ENCODE results near the gene NOTCH1. TPM values are rescaled to one million over a fixed set of nuclear protein-coding genes. Genes with fewer than 3 reads are reported as not detected.

Gene NOTCH1
- total RNA-seq, 1 experiment from 2014 or later = 37.2 TPM

- CTCF ChIA-PET = no interaction called here
- Histone ChIP-seq H3K27me3 (replicated peaks; ENCODE audit: insufficient read depth, low read depth, low read length, poor library complexity) (no peaks in the 10 kb centered on the region), H3K9me3 (ENCODE audit: low read depth, low read length, poor library complexity, severe bottlenecking) (no peaks in the 10 kb centered on the region), H3K4me1 (ENCODE audit: insufficient read depth, low read length, poor library complexity, severe bottlenecking) (peaks cover 9% of the 10 kb centered on the region), H3K27ac (ENCODE audit: low read depth, low read length, poor library complexity, severe bottlenecking) (no peak overlapping the region), H3K4me3 (ENCODE audit: low read depth, low read length, poor library complexity, severe bottlenecking) (no peak overlapping the region), H3K36me3 (ENCODE audit: insufficient read depth, low read length, poor library complexity, severe bottlenecking) (peaks cover 35% of the 10 kb centered on the region)
- POLR2A ChIA-PET (ENCODE audit: low non-redundant PET) = no interaction called here
- DNase-seq (ENCODE audit: low spot score) = no peak
- BruUV-seq (replicated peaks) = no TSS peak
- TF ChIP-seq CTCF (conservative IDR thresholded peaks at IDR 0.05; ENCODE audit: low read depth, low read length) = no peak
- no peak for TF ChIP-seq EZH2 (IDR thresholded peaks at IDR 0.05; ENCODE audit: borderline replicate concordance, low read depth, low read length, poor library complexity, severe bottlenecking)
- intact Hi-C loops (cut with micrococcal nuclease; ENCODE audit: unreplicated experiment) = no loop called here
Measured at GRCh38 chr9:136516191-136516654, 29.6 kb downstream of the NOTCH1 start.

- peaks cover 36% of the 10 kb centered on the region for H3K36me3 ChIP-seq (ENCODE audit: insufficient read depth, low read length, poor library complexity, severe bottlenecking)
- H3K4me3 ChIP-seq (ENCODE audit: low read depth, low read length, poor library complexity, severe bottlenecking) = no peak overlapping the region
- POLR2A ChIA-PET (ENCODE audit: low non-redundant PET) = no interaction called here
- H3K4me1 ChIP-seq (ENCODE audit: insufficient read depth, low read length, poor library complexity, severe bottlenecking) = peaks cover 7% of the 10 kb centered on the region
- no peak overlapping the region for H3K27ac ChIP-seq (ENCODE audit: low read depth, low read length, poor library complexity, severe bottlenecking)
- intact Hi-C loops (cut with micrococcal nuclease; ENCODE audit: unreplicated experiment) = no loop called here
- no peaks in the 10 kb centered on the region for H3K9me3 ChIP-seq (ENCODE audit: low read depth, low read length, poor library complexity, severe bottlenecking)
- no TSS peak for BruUV-seq (replicated peaks)
- no peaks in the 10 kb centered on the region for H3K27me3 ChIP-seq (replicated peaks; ENCODE audit: insufficient read depth, low read depth, low read length, poor library complexity)
- CTCF ChIA-PET = no interaction called here
- DNase-seq (ENCODE audit: low spot score) = no peak
- TF ChIP-seq CTCF (conservative IDR thresholded peaks at IDR 0.05; ENCODE audit: low read depth, low read length) (no peak), EZH2 (IDR thresholded peaks at IDR 0.05; ENCODE audit: borderline replicate concordance, low read depth, low read length, poor library complexity, severe bottlenecking) (no peak)
Measured at GRCh38 chr9:136515276-136515675, 30.6 kb downstream of the NOTCH1 start.

- no peak for TF ChIP-seq EZH2 (IDR thresholded peaks at IDR 0.05; ENCODE audit: borderline replicate concordance, low read depth, low read length, poor library complexity, severe bottlenecking)
- no peak for TF ChIP-seq CTCF (conservative IDR thresholded peaks at IDR 0.05; ENCODE audit: low read depth, low read length)
- POLR2A ChIA-PET (ENCODE audit: low non-redundant PET) = no interaction called here
- no peaks in the 10 kb centered on the region for H3K27me3 ChIP-seq (replicated peaks; ENCODE audit: insufficient read depth, low read depth, low read length, poor library complexity)
- H3K4me3 ChIP-seq (ENCODE audit: low read depth, low read length, poor library complexity, severe bottlenecking) = no peak overlapping the region
- CTCF ChIA-PET = no interaction called here
- no peaks in the 10 kb centered on the region for H3K9me3 ChIP-seq (ENCODE audit: low read depth, low read length, poor library complexity, severe bottlenecking)
- H3K27ac ChIP-seq (ENCODE audit: low read depth, low read length, poor library complexity, severe bottlenecking) = no peak overlapping the region
- no peak for DNase-seq (ENCODE audit: low spot score)
- H3K4me1 ChIP-seq (ENCODE audit: insufficient read depth, low read length, poor library complexity, severe bottlenecking) = no peaks in the 10 kb centered on the region
- peaks cover 37% of the 10 kb centered on the region for H3K36me3 ChIP-seq (ENCODE audit: insufficient read depth, low read length, poor library complexity, severe bottlenecking)
- intact Hi-C loops (cut with micrococcal nuclease; ENCODE audit: unreplicated experiment) = no loop called here
- no TSS peak for BruUV-seq (replicated peaks)
Measured at GRCh38 chr9:136514022-136514714, 31.7 kb downstream of the NOTCH1 start.

Data from A673 (cell line).